Choroid plexus epithelial cell (primary cell): ENCODE measurements around the gene PHB1.

Experiments
- DNase-seq: peaks from one replicate; pipeline ENCODE4 v3.0.0-alpha.2; 2010; ENCODE audit warnings: low read depth
- H3K4me3 ChIP-seq: 2 replicates; pipeline ENCODE4 v1.5.1; 2011; ENCODE audit warnings: low read depth, mild to moderate bottlenecking, control low read depth, low read length, moderate library complexity
- CTCF ChIP-seq: conservative IDR thresholded peaks from 2 replicates; pipeline ENCODE4 v1.5.1; 2011; ENCODE audit warnings: low read depth, mild to moderate bottlenecking, control low read depth, inconsistent platforms, low read length, moderate library complexity

PHB1 gene

GRCh38 chr17:49447628-49448302, 33.1 kb upstream of the PHB1 start:
- H3K4me3 ChIP-seq, result no peak overlapping the region
- TF ChIP-seq CTCF, result peak; percentile 3

GRCh38 chr17:49445591-49445990, 30.9 kb upstream of the PHB1 start:
- no peak for DNase-seq
- TF ChIP-seq CTCF, result no peak
- no peak overlapping the region for H3K4me3 ChIP-seq

More at GRCh38 chr17:49447628-49448302, 33.1 kb upstream of the PHB1 start:
- no peak for DNase-seq

- DNase-seq, result no peak
- no peak for TF ChIP-seq CTCF
- no peak overlapping the region for H3K4me3 ChIP-seq
Measured at GRCh38 chr17:49444384-49444783, 29.7 kb upstream of the PHB1 start.

- TF ChIP-seq CTCF, result no peak
- DNase-seq, result no peak
- H3K4me3 ChIP-seq, result no peak overlapping the region
Measured at GRCh38 chr17:49443862-49444261, 29.2 kb upstream of the PHB1 start.

GRCh38 chr17:49442041-49442440, 27.4 kb upstream of the PHB1 start:
- no peak for TF ChIP-seq CTCF

GRCh38 chr17:49441578-49441977, 26.9 kb upstream of the PHB1 start:
- H3K4me3 ChIP-seq, result no peak overlapping the region
- DNase-seq, result no peak
- no peak for TF ChIP-seq CTCF

More at GRCh38 chr17:49442041-49442440, 27.4 kb upstream of the PHB1 start:
- no peak for DNase-seq
- H3K4me3 ChIP-seq, result no peak overlapping the region

- no peak for TF ChIP-seq CTCF
- no peak for DNase-seq
- no peak overlapping the region for H3K4me3 ChIP-seq
Measured at GRCh38 chr17:49440581-49440980, 25.9 kb upstream of the PHB1 start.
